GM21576 (cell line): Measurements from ENCODE around the gene NACC2.

Experiments used
- ATAC-seq: cut with Tn5 transposase; IDR thresholded peaks from one replicate; pipeline ENCODE4 v1.9.1; 2021; ENCODE audit warnings: mild to moderate bottlenecking, moderate library complexity; ENCODE audit not compliant: unreplicated experiment

Gene NACC2

DNA sequence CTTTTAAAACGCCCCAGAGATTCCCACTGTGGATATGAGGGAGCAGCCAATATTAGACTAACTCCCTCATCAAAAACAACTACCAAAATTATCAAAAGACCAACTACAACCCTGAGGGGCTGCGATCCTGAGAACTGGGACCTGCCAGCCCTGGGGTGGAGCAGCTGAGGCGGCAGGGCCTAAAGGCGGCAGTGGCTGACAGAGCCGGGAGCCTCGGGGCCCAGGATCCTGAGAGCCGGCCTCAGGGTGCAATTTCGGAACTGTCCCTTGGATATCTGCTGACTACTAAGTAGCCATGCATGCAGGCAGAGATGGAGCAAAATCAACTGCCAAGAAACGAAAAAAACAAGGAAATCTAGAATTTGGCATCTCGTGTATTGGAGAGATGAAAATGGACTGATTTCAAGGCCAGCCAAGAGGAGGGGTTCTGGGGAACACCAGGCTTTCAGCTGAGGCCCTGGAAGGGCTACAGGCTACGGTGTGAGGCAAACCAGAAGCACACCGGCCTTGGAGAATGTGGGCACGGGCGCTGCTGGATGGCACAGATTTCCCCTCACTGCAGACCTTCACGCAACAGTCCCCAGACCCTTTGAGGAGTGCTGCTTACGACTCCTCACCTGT lies 70.3 kb downstream of the NACC2 start:
- ATAC-seq: no peak

DNA sequence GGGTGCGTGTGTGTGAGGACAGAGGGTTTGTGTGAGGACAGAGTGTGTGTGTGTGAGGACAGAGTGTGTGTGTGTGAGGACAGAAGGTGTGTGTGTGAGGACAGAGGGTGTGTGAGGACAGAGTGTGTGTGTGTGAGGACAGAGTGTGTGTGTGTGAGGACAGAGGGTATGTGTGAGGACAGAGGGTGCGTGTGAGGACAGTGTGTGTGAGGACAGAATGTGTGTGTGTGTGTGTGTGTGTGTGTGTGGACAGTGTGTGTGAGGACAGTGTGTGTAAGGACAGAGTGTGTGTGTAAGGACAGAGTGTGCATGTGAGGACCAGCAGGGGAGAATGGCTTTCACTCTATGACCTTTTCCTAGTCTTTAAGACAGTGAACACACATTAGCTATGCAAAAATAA lies 70.8 kb downstream of the NACC2 start:
- no peak for ATAC-seq

DNA sequence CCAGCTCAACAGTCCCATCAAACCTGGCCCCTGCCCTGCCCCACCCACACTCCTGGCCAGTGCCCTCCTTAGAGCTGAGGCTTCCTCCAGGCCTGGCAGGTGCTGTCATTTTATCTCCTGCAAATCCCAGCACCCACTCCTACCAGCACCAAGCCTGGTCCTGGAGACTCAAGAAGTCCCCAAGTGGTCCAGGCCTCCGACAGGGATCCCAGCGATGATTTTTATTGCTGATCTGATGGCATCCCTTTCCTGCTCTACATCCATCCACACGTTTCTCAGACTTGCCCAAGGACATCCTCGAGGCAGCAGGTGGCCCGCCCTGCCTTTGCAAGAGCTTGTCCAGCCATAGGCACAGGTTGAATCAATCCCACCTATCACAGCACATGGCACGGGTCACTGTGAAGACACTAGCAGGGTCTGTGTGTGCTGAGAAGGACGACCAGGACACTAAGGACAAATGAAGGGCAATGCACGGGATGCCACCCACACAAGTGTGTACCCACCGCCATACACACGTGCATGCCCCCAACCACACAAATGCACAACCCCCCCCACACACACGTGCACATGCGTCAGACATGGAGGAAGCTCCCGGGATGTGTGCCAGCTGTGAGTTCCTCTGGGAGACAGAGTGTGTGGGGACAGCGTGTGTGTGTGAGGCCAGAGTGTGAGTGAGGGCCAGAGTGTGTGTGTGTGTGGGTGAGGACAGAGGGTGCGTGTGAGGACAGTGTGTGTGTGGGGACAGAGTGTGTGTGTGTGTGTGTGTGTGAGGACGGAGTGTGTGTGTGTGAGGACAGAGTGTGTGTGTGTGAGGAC lies 71.5 kb downstream of the NACC2 start:
- ATAC-seq: no peak

DNA sequence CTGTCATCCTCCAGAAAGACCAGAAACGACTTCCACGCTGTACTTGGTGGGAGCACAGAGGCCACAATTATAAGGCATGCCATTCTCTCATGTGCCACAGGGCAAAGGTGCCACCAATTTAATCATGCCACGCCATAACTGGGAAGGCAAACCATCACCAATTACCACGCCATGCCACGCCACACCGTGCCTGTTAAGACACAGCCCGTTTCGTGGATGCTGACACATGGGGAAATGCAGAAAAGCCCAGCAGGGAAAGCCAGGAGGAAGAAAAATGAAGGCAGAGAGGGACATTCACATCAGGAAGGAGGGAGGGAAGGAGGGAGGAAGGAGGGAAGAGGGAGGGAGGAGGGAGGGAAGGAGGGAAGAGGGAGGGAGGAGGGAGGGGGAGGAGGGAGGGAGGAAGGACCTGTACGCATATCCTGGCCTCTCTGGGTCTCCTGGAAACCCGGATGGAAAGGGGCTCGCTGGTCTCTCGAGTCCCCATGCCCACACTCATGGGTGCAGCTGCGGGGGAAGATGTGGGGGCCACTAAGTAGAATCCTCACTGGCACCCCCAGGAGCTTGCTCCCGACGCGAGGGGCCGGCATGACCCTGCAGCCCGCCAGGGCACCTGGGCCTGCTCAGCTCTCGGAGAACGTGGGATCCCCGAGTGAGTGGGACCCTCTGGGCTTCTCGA lies 72.2 kb downstream of the NACC2 start:
- ATAC-seq: no peak

DNA sequence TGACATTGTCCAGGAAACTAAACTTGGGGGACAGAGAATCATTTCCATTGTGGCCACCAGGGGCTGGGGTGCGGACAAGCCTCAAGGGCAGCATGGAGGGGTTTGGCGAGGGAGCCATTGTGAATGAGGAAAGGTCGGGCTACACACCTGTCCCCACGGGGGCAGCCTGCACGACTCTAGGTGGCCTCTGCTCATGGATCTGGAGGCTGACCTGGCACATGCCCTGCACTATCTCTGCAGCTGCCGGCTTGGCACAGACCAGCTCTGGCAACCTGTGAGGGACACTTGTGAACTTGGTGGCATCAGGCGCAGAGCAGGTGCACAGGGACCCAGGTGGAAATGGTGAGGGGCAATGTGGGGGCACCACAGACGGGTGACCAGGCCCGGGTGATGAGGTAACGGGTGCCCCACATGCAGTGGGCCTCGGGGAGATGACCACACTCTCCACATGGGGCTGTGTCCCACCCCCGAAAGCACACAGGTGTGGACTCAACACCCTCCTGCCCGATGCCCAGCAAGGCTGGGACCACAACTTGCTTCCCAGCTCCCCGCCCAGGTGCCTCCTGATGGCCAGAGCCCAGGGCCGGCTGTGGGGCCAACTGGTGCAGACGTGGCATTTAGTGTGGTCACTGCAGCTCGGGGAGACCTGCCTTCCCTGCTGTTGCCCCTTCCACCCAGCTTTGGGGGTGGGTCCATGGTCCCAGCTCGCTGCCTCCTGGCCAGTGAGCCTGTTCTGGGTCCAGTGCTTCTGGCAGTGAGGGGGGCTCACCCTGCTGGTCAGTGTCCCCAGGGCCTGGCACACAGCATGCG lies 73.0 kb downstream of the NACC2 start:
- ATAC-seq: no peak

DNA sequence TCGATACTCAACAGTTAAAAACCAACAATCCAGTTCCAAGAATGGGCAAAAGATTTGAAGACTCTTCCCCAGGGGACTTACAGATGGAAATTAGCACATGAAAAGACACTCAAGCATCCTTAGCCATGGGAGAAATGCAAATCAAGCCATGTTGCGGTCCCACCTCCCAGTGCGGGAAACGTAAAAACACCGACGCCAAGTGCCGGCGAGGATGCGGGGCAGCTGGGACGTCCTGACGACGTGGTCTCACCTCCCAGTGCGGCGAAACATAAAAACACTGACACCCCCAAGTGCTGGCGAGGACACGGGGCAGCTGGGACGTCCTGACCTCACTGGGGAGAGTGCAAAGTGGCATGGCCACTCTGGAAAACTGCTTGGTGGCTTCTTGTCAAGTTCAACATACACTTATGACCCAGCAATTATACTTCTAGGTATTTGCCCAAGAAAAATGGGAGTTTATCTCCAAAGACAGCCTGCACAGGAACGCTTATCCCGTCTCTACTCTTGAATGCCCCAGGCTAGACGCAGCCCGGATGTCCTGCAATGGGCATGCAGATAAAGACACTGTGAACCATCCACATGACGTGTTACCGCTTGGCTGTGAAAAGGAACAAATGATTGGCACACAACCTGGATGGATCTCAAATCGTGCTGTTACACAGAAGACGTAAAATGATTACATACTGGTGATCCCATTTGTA lies 73.8 kb downstream of the NACC2 start:
- no peak for ATAC-seq

DNA sequence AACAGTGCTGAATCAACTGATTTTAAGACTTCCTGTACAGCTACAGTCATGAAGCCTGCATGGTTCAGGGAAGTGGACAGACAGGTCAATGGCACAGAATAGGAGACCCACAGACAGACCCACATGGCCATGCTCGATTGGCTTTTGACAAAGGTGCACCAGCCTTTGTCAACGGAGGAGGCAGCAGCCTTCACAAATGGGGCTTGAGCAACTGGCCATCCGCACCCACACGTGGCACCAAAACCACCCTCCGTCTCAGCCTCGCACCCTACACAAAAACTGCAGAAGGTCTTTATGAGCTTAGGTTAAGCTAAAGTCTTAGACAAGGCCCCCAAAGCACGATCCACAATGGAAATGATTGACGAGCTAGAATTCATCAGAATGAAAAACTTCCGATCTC lies 74.4 kb downstream of the NACC2 start:
- no peak for ATAC-seq

DNA sequence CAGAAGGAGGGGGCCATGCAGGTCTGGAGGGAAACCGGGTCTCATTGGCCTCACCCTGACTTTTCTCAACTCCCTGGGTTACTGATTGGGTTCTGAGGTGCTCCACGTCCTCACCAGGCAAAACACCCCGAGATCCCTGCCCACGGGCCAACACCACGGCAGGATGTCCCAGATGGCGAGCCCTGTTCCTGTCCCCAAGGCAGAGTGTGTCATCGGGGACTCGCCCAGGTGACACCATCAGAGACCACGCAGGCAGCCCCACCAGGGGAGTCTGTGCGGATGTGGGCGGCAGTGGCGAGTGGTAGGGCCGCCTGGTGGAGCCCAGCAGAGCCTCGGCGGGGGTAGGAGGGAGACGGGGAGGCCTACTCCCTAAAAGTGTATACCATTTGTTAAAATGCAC lies 74.9 kb downstream of the NACC2 start:
- ATAC-seq: no peak

DNA sequence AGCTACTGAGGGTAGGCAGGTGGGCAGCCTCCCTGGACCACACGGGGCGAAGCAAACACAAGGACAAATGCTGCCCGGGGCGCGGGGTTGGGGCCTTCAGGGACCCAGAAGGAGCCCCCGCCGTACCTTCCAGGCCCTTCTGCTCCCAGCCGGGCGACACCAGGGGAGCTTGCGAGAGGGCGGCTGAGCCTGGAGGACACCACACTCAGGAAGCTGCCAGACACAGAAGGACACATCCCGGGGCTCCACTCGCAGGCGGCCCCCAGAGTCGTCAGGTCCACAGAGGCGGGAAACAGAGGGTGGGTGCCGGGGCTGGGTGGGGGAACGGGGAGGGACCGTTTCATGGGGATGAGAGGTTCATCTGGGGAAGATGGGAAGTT lies 75.4 kb downstream of the NACC2 start:
- no peak for ATAC-seq

DNA sequence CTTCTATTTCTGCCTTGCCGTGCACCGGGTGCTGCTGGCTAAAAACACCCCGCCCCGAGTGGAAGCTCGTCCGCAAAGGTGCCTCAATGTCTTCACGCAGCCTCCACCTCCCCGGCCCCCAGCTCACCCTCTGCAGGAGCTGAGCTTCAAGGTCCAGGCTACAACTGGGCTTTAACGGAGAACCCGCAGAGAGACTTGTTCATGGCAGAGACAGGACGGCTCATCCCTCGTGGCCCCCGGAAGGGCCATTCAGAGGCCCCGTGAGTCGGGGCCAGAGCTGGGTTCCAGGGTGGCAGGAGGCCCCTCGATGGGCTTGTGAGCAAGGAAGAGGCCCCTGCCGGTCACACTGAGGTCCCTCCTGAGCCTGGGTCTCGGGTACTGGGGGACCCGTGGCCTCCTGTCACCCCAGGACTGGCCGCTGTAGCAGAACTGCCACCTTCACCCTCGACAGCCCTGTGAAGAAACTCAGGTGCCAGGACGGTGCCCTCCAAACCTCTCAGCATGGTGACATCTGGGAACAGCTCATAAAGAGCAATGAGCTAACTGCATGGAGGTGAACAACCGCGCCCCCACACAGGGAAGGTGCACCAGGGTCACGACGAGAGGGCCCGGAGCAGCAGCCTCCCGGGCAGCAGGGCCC lies 75.9 kb downstream of the NACC2 start:
- ATAC-seq: no peak

DNA sequence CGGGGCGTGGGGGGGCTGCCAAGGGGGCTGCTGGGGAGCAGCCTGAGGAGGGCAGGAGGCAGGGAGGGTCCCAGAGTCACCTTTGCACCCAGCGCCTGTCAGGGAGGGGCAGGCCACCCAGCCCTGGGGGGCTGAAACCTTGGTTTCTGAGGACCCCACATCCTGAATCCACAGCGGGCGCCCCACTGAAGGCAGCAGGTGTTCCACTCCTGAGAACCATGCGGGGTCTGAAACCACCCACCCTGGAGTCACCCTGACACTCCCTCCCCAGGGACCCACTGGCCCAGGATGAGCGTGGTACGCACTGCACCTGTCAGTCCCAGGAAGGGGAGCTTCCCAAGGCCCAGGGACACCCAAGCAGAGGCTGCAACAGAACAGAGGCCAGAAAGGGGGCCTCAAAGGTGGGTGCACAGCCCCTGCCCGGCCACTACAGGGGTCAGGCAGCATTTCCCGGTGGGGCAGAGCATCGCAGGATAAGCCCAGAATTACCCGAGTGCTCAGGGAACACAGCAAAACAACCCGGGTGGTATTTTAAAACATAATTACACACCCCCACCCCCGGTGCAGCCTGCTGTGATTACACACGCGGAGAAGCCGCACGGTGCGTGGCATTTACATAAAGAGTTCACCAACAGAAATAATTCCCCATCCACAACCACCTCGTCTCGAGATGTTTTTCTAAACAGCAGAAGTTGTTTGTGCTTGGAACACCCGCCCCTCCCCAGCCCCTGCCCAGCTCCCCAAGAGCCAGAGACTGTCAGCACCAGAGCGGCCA lies 76.6 kb downstream of the NACC2 start:
- ATAC-seq: no peak

DNA sequence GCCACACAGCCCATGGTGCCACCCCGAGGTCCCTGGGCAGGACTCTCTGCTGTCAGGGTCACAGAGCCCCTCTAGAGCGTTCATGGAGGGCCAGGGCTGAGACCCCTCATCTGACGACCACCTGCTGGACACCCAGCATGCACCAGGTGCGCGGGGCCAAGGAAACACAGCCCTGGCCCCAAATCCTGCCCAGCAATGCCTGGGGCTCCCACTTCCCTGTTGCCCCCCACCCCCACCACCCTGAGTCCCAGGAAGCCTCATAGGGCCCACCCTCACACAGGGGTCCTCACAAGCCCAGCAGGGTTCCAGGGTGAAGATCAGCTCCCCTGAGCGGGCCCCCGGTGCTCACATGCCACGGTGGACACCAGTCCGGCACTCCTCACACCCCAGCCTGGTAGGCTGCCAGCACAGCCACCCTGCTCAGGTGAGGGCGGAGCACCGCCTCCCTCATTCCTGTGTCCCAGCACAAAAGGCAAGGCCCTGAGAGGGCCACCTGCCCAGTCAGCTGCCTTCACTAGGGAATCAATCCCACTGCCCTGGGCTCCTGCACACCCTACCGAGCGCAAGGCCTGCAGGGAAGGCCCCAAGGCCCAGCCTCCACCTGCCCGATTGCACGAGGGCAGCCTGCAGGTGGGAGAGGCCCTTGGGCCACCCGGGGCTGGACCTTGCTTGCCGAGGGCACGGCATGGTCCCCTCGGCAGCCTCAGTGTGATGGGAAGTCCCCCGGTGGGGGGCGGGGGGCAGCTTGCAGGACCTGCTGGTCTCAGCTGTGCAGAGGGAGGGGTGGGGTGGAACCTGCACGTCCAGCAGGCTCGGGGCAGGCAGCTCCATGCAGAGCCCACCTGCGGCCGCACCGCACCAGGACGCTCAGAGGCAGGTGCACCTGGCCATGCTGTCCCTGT lies 77.5 kb downstream of the NACC2 start:
- ATAC-seq: no peak

DNA sequence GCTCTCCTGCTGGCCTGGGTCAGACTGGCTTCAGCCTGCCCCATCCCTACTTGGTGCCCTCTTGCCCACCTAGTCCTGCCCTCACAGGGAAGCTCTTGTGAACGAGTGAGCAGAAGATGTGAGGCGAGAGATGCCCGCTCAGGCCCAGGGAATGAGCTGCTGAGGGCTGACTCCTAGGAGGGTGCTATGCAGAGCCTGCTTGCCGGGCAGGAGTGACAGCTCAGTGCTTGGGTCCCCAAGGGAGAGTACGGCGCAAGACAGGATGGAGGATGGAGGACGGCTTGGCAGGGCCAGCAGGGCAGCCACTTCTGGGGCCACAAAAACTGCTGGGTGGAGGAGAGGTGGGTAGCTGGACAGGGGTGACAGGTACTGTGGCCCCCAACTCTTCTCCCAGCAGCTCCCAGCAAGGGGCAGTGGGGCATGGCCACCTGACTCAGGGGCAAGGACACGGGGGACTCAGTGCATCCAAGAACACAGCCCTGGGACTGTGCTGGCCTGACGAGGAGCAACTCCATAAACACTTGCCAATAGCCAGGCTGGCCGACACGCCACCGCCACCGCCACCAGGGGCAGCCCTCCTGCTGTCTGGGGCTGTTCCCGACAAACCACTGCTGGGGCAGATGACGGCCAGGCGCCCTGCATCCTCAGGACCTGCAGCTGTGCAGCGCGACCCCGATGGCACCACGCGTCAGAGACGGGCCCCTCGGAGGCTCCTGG lies 78.4 kb downstream of the NACC2 start:
- ATAC-seq: no peak

DNA sequence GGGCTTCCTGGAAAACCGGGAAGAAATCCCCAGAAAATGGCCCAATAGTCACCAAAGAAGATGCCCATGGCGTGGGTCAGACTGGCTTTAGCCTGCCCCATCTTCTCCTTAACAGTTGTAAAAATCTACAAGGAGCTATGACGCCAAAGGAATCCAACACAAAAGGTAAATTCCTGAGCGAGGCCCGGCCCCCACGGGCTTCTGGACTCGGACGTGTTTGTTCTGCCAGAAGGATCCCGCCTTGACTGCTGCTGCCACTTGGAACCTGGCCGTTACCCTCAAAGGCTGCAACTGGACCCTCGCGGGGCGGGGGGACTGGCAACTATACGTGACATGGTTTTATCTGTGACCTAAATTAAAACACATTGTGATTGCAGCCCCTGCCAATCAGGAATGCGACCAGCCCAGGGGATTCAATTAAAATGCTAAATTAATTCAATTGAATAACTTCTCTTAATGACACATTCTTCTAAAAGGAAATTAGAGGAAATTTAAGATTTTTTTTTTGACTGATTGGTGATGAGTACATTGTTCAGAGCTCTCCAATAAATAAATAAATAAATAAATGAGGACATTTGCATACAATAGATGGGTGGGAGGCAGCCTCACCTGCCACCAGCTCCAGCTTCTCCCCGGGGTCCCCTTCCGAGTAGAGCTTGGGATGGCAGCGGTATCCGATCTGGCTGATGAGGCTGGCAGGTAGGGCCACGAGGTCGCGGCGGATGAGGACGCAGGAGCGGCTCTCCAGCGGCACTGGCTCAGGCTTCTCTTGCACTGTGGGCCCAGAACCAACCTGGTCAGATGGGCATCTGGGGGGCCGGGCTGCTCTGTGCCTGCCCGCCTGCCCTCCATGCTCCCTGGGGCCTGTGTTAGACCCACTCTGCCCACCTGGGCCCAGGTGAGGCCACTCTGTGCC lies 79.2 kb downstream of the NACC2 start:
- ATAC-seq: no peak

DNA sequence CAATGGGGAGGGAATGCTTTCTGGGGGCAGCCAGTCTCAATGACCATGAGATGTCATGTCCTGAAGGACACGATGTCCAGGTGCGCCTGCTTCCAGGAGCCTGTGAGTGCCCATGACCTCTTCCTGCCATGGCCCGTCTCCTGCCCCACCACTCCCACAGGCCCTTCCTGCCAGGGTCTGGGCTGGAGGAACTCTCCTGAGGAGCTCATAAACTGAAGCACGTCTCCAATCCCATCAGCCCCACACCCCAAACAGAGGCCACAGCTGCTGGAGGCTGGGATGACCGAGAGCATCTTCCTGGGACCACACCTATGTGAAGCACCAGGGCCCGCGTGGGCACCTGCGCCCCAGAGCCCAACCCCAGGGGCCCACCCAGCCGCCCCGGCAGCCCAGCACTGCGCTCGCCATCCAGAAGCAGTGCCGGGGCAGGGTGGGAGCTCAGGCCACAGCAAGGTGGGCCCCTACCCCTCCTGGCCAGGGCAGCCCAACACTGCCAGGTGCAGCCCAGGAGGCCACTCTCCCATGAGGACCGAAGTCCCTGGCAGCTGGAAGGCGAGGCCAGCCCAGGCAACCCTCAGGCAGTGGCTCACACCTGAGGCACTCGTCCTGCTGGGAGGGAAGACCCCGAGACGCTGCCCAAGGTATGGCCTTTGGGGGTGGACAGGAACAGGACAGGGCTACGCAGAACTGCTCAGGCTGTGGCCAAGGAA lies 80.0 kb downstream of the NACC2 start:
- no peak for ATAC-seq
